SJSA1 (cell line): ENCODE results near the gene NR3C1. TPM values are rescaled to one million over a fixed set of nuclear protein-coding genes. Genes with fewer than 3 reads are reported as not detected.
A peak's percentile ranks its signal among the peaks of the same experiment; 100 is the strongest.

Experiments
- DNase-seq, 2 experiments: peaks; one replicate each; pipeline ENCODE4 v3.0.0-alpha.2; 2015 to 2020; ENCODE audit warnings: low spot score in 2 of 2, low read depth in 1 of 2
- H3K27ac ChIP-seq: fragments of 250-450 bp; sonication (Bioruptor Pico); 2 replicates; pipeline ENCODE4 v1.5.1; 2020; ENCODE audit warnings: mild to moderate bottlenecking, moderate library complexity
- H3K27me3 ChIP-seq: fragments of 250-450 bp; sonication (Bioruptor Pico); replicated peaks from 2 replicates; pipeline ENCODE4 v1.5.1; 2020; ENCODE audit warnings: mild to moderate bottlenecking, moderate library complexity
- H3K36me3 ChIP-seq: fragments of 250-450 bp; sonication (Bioruptor Pico); 2 replicates; pipeline ENCODE4 v1.5.1; 2020; ENCODE audit warnings: mild to moderate bottlenecking
- H3K4me1 ChIP-seq: fragments of 250-450 bp; sonication (Bioruptor Pico); replicated peaks from 2 replicates; pipeline ENCODE4 v1.6.1; 2021; ENCODE audit warnings: mild to moderate bottlenecking
- H3K4me3 ChIP-seq: fragments of 250-450 bp; sonication (Bioruptor Pico); 2 replicates; pipeline ENCODE4 v1.5.1; 2020; ENCODE audit warnings: mild to moderate bottlenecking
- H3K9me3 ChIP-seq: fragments of 250-450 bp; sonication (Bioruptor Pico); replicated peaks from 2 replicates; pipeline ENCODE4 v1.5.1; 2020; ENCODE audit warnings: mild to moderate bottlenecking
- total RNA-seq: library from RNA; depleted of rRNA; stranded (reverse); fragments of >200 nt; shearing (Covaris generic); gene quantifications from 2 replicates; pipeline ENCODE4 v1.2.3, GENCODE V29; 2014

NR3C1 gene
- total RNA-seq, 1 experiment from 2014 or later = 86.5 TPM

- H3K4me1 ChIP-seq = peaks cover 10% of the 10 kb centered on the region
- H3K36me3 ChIP-seq = no peaks in the 10 kb centered on the region
- H3K27me3 ChIP-seq = no peaks in the 10 kb centered on the region
- H3K27ac ChIP-seq = no peak overlapping the region
- H3K4me3 ChIP-seq = peak overlapping the region; percentile 12
- no peaks in the 10 kb centered on the region for H3K9me3 ChIP-seq
- DNase-seq = no peak
Observed at GRCh38 chr5:143434261-143435209, 31.0 kb upstream of the NR3C1 start.

- Histone ChIP-seq H3K27me3 (no peaks in the 10 kb centered on the region), H3K27ac (no peak overlapping the region), H3K36me3 (no peaks in the 10 kb centered on the region), H3K9me3 (no peaks in the 10 kb centered on the region), H3K4me3 (no peak overlapping the region), H3K4me1 (peaks cover 10% of the 10 kb centered on the region)
- DNase-seq = no peak
Observed at GRCh38 chr5:143433670-143434069, 30.2 kb upstream of the NR3C1 start.

- no peaks in the 10 kb centered on the region for H3K36me3 ChIP-seq
- no peaks in the 10 kb centered on the region for H3K9me3 ChIP-seq
- H3K4me3 ChIP-seq = no peak overlapping the region
- no peak overlapping the region for H3K27ac ChIP-seq
- peaks cover 10% of the 10 kb centered on the region for H3K4me1 ChIP-seq
- no peak for DNase-seq
- H3K27me3 ChIP-seq = no peaks in the 10 kb centered on the region
Observed at GRCh38 chr5:143432658-143433239, 29.3 kb upstream of the NR3C1 start.

- DNase-seq = no peak
- no peaks in the 10 kb centered on the region for H3K36me3 ChIP-seq
- H3K27me3 ChIP-seq = no peaks in the 10 kb centered on the region
- no peaks in the 10 kb centered on the region for H3K9me3 ChIP-seq
- no peak overlapping the region for H3K27ac ChIP-seq
- H3K4me3 ChIP-seq = no peak overlapping the region
- H3K4me1 ChIP-seq = peaks cover 6% of the 10 kb centered on the region
Observed at GRCh38 chr5:143431789-143432188, 28.3 kb upstream of the NR3C1 start.

GRCh38 chr5:143428738-143429420 lies 25.4 kb upstream of the NR3C1 start:
- H3K9me3 ChIP-seq = no peaks in the 10 kb centered on the region
- no peak overlapping the region for H3K4me3 ChIP-seq
- H3K27ac ChIP-seq = no peak overlapping the region
- H3K36me3 ChIP-seq = no peaks in the 10 kb centered on the region
- no peaks in the 10 kb centered on the region for H3K27me3 ChIP-seq
- no peak for DNase-seq
- no peaks in the 10 kb centered on the region for H3K4me1 ChIP-seq

GRCh38 chr5:143428155-143428554 lies 24.7 kb upstream of the NR3C1 start:
- Histone ChIP-seq H3K4me1 (no peaks in the 10 kb centered on the region), H3K4me3 (no peak overlapping the region), H3K27ac (no peak overlapping the region), H3K27me3 (no peaks in the 10 kb centered on the region), H3K9me3 (no peaks in the 10 kb centered on the region), H3K36me3 (no peaks in the 10 kb centered on the region)
- no peak for DNase-seq

GRCh38 chr5:143427122-143427735 lies 23.7 kb upstream of the NR3C1 start:
- Histone ChIP-seq H3K36me3 (no peaks in the 10 kb centered on the region), H3K4me3 (no peak overlapping the region), H3K27ac (no peak overlapping the region), H3K27me3 (no peaks in the 10 kb centered on the region), H3K4me1 (no peaks in the 10 kb centered on the region), H3K9me3 (no peaks in the 10 kb centered on the region)
- DNase-seq = no peak

- H3K4me1 ChIP-seq = no peaks in the 10 kb centered on the region
- no peak overlapping the region for H3K4me3 ChIP-seq
- no peak for DNase-seq
- H3K27ac ChIP-seq = no peak overlapping the region
- no peaks in the 10 kb centered on the region for H3K36me3 ChIP-seq
- no peaks in the 10 kb centered on the region for H3K27me3 ChIP-seq
- no peaks in the 10 kb centered on the region for H3K9me3 ChIP-seq
Observed at GRCh38 chr5:143426437-143426991, 23.0 kb upstream of the NR3C1 start.

- Histone ChIP-seq H3K4me3 (no peak overlapping the region), H3K27me3 (no peaks in the 10 kb centered on the region), H3K9me3 (no peaks in the 10 kb centered on the region), H3K36me3 (no peaks in the 10 kb centered on the region), H3K4me1 (no peaks in the 10 kb centered on the region), H3K27ac (no peak overlapping the region)
- no peak for DNase-seq
Observed at GRCh38 chr5:143425835-143426234, 22.3 kb upstream of the NR3C1 start.

- H3K27ac ChIP-seq = no peak overlapping the region
- no peak for DNase-seq
- H3K36me3 ChIP-seq = no peaks in the 10 kb centered on the region
- H3K27me3 ChIP-seq = no peaks in the 10 kb centered on the region
- H3K4me1 ChIP-seq = no peaks in the 10 kb centered on the region
- no peak overlapping the region for H3K4me3 ChIP-seq
- H3K9me3 ChIP-seq = no peaks in the 10 kb centered on the region
Observed at GRCh38 chr5:143418140-143418866, 14.8 kb upstream of the NR3C1 start.

- Histone ChIP-seq H3K4me3 (no peak overlapping the region), H3K36me3 (no peaks in the 10 kb centered on the region), H3K4me1 (no peaks in the 10 kb centered on the region), H3K9me3 (no peaks in the 10 kb centered on the region), H3K27me3 (no peaks in the 10 kb centered on the region), H3K27ac (no peak overlapping the region)
- no peak for DNase-seq
Observed at GRCh38 chr5:143417503-143418139, 14.1 kb upstream of the NR3C1 start.

GRCh38 chr5:143416411-143416810 lies 12.9 kb upstream of the NR3C1 start:
- Histone ChIP-seq H3K4me1 (no peaks in the 10 kb centered on the region), H3K27me3 (no peaks in the 10 kb centered on the region), H3K9me3 (no peaks in the 10 kb centered on the region), H3K36me3 (no peaks in the 10 kb centered on the region), H3K4me3 (no peak overlapping the region), H3K27ac (no peak overlapping the region)
- no peak for DNase-seq
